GM10266 (cell line): ENCODE measurements around the gene SLC24A4.

Experiments
- DNase-seq: peaks from one replicate; pipeline ENCODE4 v3.0.0; 2012; ENCODE audit errors: extremely low spot score
- TF ChIP-seq, protein P1 (sequence below): IDR thresholded peaks from 2 replicates; pipeline ENCODE4 v1.5.1; 2012; ENCODE audit warnings: mild to moderate bottlenecking, low read depth; ENCODE audit not compliant: control insufficient read depth, insufficient read depth; ENCODE audit errors: missing control alignments

SLC24A4 gene

DNA sequence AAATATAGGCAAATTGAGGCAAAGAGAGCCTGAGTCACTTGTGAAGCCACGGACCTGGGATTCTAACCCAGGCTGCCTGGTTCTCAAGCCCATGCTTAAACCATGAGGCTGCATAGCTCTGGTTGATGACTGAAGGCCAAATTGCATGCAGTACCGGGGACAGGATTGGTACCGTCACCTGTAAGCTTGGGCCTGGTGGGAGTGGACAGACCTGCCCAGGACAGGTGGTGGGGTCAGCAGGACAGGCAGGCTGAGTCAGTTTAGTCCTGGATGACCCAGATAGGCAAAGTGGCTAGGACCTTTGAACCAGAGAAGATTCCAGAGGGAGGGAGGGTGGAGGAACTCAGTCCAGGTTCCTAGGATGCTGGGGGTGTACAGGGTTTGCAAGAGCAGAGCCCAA lies 216.5 kb downstream of the SLC24A4 start:
- no peak for DNase-seq
- TF ChIP-seq, protein P1, sequence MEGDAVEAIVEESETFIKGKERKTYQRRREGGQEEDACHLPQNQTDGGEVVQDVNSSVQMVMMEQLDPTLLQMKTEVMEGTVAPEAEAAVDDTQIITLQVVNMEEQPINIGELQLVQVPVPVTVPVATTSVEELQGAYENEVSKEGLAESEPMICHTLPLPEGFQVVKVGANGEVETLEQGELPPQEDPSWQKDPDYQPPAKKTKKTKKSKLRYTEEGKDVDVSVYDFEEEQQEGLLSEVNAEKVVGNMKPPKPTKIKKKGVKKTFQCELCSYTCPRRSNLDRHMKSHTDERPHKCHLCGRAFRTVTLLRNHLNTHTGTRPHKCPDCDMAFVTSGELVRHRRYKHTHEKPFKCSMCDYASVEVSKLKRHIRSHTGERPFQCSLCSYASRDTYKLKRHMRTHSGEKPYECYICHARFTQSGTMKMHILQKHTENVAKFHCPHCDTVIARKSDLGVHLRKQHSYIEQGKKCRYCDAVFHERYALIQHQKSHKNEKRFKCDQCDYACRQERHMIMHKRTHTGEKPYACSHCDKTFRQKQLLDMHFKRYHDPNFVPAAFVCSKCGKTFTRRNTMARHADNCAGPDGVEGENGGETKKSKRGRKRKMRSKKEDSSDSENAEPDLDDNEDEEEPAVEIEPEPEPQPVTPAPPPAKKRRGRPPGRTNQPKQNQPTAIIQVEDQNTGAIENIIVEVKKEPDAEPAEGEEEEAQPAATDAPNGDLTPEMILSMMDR = no peak

GRCh38 chr14:92539875-92540274 lies 216.9 kb downstream of the SLC24A4 start:
- no peak for DNase-seq
- TF ChIP-seq, protein P1 = no peak

GRCh38 chr14:92540472-92541048 lies 217.6 kb downstream of the SLC24A4 start:
- TF ChIP-seq, protein P1 = no peak
- DNase-seq = no peak

GRCh38 chr14:92542766-92543554 lies 220.0 kb downstream of the SLC24A4 start:
- DNase-seq = no peak
- TF ChIP-seq, protein P1 = no peak

DNA sequence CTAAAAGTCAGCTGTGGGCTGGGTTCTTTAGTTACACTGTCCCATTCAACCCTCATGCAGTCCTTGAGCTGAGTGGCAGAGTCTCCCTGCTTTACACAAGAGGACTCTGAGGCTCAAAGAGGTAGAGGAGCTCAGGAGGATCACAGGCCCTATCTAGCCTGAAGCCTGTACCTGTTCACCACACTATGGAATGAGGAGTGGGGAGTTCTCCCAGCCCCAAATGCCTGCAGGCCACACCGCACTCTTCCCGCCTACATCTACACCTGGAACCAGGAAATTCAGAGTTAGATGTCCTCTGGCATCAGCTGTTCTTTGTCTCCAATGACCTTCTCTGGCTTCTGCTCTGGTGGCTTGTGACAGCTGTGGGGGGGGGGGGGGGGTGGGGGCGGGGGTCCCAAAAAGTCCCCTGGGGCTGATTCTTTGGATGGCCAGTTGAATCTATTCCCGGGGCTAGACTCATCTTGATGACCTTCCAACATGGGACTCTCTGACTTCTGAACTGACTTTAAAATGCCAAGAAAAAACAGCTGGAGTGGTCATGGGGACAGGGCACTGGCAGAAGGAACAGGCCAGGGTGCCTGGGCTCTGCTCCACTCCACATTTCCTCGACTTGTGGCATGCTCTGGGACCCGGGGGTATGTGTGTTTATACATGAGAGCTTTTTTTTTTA lies 221.2 kb downstream of the SLC24A4 start:
- DNase-seq = no peak
- TF ChIP-seq, protein P1 = no peak

GRCh38 chr14:92546347-92547053 lies 223.5 kb downstream of the SLC24A4 start:
- no peak for DNase-seq
- TF ChIP-seq, protein P1 = no peak
